ENCODE results near the gene GPR25.

DNA sequence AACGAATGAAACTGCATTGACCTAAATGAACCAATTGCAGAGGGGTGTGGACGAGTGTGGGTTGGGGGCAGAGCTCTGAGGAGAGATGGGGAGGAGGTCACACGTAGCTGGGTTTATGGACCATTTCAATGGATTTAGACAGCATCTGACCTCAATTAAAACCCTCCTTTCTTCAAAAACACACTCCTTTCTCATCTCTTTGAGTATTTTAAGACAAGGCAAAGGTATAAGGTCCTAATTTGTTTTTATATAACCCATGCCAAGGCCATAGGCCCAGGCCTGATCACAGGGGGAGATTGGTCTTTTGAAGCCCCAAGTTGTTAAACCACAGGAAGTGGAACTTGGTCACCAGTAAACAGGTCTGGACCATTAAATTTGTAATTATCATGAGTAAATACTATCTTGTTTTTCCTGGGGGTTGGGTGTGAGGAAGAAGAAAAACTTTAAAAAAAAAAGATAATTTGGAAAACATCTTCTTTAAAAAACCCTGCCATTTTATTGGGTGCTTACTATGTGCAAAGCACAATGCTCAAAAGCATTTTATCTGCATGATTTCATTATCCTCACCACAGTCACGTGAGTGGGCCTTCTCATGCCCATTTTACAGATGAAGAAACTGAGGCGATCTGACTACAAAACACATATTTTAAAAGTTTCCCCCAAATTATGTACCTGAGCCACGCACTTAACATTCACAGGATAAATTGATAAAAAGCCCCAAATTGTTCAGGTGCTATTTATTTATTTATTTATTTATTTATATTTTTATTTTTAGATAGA lies 13.0 kb downstream of the GPR25 start:
- TF ChIP-seq CEBPB (IDR thresholded peaks at IDR 0.05; ENCODE audit: low read depth, low read length), result no peak
- TF ChIP-seq, protein P1, sequence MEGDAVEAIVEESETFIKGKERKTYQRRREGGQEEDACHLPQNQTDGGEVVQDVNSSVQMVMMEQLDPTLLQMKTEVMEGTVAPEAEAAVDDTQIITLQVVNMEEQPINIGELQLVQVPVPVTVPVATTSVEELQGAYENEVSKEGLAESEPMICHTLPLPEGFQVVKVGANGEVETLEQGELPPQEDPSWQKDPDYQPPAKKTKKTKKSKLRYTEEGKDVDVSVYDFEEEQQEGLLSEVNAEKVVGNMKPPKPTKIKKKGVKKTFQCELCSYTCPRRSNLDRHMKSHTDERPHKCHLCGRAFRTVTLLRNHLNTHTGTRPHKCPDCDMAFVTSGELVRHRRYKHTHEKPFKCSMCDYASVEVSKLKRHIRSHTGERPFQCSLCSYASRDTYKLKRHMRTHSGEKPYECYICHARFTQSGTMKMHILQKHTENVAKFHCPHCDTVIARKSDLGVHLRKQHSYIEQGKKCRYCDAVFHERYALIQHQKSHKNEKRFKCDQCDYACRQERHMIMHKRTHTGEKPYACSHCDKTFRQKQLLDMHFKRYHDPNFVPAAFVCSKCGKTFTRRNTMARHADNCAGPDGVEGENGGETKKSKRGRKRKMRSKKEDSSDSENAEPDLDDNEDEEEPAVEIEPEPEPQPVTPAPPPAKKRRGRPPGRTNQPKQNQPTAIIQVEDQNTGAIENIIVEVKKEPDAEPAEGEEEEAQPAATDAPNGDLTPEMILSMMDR (conservative IDR thresholded peaks at IDR 0.05; ENCODE audit: low read depth, low read length), result no peak
- TF ChIP-seq MAFK (IDR thresholded peaks at IDR 0.05; ENCODE audit: low read depth, low read length), result no peak
- no peak for TF ChIP-seq BHLHE40 (IDR thresholded peaks at IDR 0.05; ENCODE audit: low read depth, low read length)
- TF ChIP-seq RFX5 (IDR thresholded peaks at IDR 0.05; ENCODE audit: low read depth, low read length), result no peak
- TF ChIP-seq POLR2A (IDR thresholded peaks at IDR 0.05; ENCODE audit: low read depth, low read length), result no peak
- TF ChIP-seq RCOR1 (IDR thresholded peaks at IDR 0.05; ENCODE audit: insufficient replicate concordance, low read length), result no peak
- TF ChIP-seq MAZ (IDR thresholded peaks at IDR 0.05; ENCODE audit: borderline replicate concordance, low read depth, low read length), result no peak
- no peak for TF ChIP-seq NFE2L2 (IDR thresholded peaks at IDR 0.05; ENCODE audit: low read depth, low read length)
- no peak for TF ChIP-seq SMC3 (IDR thresholded peaks at IDR 0.05; ENCODE audit: low read depth, low read length)
- no peak for TF ChIP-seq MXI1 (IDR thresholded peaks at IDR 0.05; ENCODE audit: borderline replicate concordance, low read depth, low read length)
- TF ChIP-seq FOS (IDR thresholded peaks at IDR 0.05; ENCODE audit: low read depth, low read length), result no peak

All from IMR-90 (cell line).